HEK293T (cell line): Measurements from ENCODE around the gene MATN1.

Source experiments
- CTCF ChIA-PET: fragments of 350-600 bp; formaldehyde crosslinking; extraction: SDS; loops from one replicate; lab custom pipeline; 2021; ENCODE audit warnings: antibody characterized with exemption, inconsistent platforms; lab: Yijun Ruan, JAX
- POLR2A ChIA-PET: fragments of 350-600 bp; formaldehyde crosslinking; extraction: SDS; loops from one replicate; lab custom pipeline; 2020; ENCODE audit warnings: antibody characterized with exemption, inconsistent platforms; lab: Yijun Ruan, JAX
- DNase-seq: peaks from one replicate; pipeline ENCODE4 v3.0.0; 2012; ENCODE audit warnings: mixed read lengths; ENCODE audit errors: extremely low spot score
- ARNT ChIP-seq: fragments of 450-650 bp; IDR thresholded peaks from 2 replicates; pipeline ENCODE4 v1.6.1; 2017; ENCODE audit warnings: mild to moderate bottlenecking
- BHLHE40 ChIP-seq: fragments of 450-650 bp; IDR thresholded peaks from 2 replicates; pipeline ENCODE4 v1.6.1; 2016; ENCODE audit warnings: mild to moderate bottlenecking, moderate library complexity, borderline replicate concordance
- CTBP1 ChIP-seq: fragments of 450-650 bp; IDR thresholded peaks from 2 replicates; pipeline ENCODE4 v1.6.1; 2016; ENCODE audit warnings: borderline replicate concordance
- ELF4 ChIP-seq: fragments of 450-650 bp; IDR thresholded peaks from 2 replicates; pipeline ENCODE4 v1.6.1; 2017; ENCODE audit warnings: antibody characterized with exemption
- FOXA1 ChIP-seq: fragments of 450-650 bp; IDR thresholded peaks from 2 replicates; pipeline ENCODE4 v1.6.1; 2016; ENCODE audit warnings: mild to moderate bottlenecking
- FOXK2 ChIP-seq: fragments of 450-650 bp; IDR thresholded peaks from 2 replicates; pipeline ENCODE4 v1.6.1; 2016; ENCODE audit warnings: mild to moderate bottlenecking
- FOXM1 ChIP-seq: fragments of 450-650 bp; IDR thresholded peaks from 2 replicates; pipeline ENCODE4 v1.6.1; 2017; ENCODE audit warnings: mild to moderate bottlenecking, borderline replicate concordance
- HDGF ChIP-seq: fragments of 450-650 bp; IDR thresholded peaks from 2 replicates; pipeline ENCODE4 v1.6.1; 2017; ENCODE audit warnings: antibody characterized with exemption, borderline replicate concordance
- L3MBTL2 ChIP-seq: fragments of 450-650 bp; conservative IDR thresholded peaks from 2 replicates; pipeline ENCODE4 v1.6.1; 2016; ENCODE audit warnings: mild to moderate bottlenecking
- LEF1 ChIP-seq: fragments of 450-650 bp; IDR thresholded peaks from 2 replicates; pipeline ENCODE4 v1.6.1; 2017; ENCODE audit warnings: mild to moderate bottlenecking, borderline replicate concordance
- NFRKB ChIP-seq: fragments of 450-650 bp; IDR thresholded peaks from 2 replicates; pipeline ENCODE4 v1.6.1; 2016; ENCODE audit warnings: mild to moderate bottlenecking, moderate library complexity
- SP1 ChIP-seq: fragments of 450-650 bp; IDR thresholded peaks from 2 replicates; pipeline ENCODE4 v1.6.1; 2017
- SUZ12 ChIP-seq: fragments of 450-650 bp; IDR thresholded peaks from 2 replicates; pipeline ENCODE4 v1.6.1; 2016; ENCODE audit warnings: mild to moderate bottlenecking
- TARDBP ChIP-seq: fragments of 450-650 bp; IDR thresholded peaks from 2 replicates; pipeline ENCODE4 v1.6.1; 2016
- ZNF384 ChIP-seq: fragments of 450-650 bp; IDR thresholded peaks from 2 replicates; pipeline ENCODE4 v1.6.1; 2016
- TF ChIP-seq, protein P1 (sequence below): fragments of 450-650 bp; IDR thresholded peaks from 2 replicates; pipeline ENCODE4 v1.6.1; 2016

The MATN1 gene

DNA sequence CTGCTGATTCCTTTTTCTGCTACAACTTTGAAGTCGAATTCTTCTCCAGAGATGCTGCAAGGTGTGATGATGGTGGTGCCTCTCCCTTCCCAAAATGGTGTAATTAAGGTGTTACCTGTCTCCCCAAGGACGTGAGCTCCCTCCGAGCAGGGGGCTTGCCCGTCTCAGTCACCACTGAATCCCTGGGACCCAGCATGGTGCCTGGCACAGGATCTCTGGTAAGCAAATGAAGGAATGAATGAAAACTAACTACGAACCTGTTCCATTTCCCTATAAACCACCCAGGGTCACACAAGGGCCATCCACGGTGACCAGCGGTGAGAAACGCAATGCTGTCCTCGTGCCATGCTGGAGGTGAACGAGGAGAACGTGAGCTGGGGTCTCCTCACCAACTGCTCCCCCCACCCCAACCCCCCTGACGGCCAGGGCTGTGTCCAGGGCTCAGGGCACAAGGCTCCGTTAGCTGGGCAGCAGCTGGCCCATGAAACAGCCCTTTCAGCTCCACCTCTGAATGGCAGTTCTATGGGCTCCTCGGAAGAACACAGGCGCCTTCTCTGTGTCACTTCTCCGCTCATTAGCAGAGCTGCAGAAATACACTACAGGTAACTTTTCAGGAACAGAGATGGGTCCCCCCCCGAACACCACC, 2.2 kb upstream of the MATN1 start:
- POLR2A ChIA-PET = no interaction called here

DNA sequence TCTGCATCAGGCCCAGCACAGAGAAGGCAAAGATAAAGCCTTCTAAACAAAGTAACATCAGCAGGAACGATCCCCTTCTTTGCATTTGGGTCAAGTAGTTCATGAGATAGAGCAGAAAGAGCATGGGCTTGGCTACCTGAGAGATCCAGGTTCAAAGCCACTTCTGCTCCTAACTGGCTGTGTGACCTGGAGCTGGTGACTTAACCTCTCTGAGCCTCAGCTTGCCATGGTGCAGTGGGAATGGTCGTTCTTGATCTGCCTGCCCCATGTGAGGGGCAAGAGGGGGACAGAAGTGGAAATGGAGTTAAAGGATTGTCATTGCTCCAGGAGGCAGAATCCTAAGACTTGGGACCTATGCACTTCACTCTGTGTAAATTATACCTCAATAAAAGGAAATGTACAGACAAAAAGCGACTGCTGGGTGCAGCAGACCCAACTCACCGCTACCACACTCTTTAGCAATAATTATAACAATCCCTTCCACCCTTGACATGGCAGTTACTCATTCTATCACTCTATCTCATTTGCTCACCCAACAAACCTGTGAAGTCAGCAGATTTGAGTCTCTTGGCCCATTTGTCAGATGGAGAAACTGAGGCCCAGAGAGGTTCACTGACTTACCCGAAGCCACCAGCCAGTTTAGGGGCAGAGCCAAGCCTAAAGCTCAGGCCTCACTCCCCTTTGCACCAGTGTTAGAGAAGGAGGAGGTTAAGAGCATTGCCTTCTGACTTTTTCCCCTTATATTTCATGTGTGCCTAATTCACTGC, 1.5 kb upstream of the MATN1 start:
- TF ChIP-seq SP1 (no peak), SUZ12 (no peak), CTBP1 (no peak), ZNF384 (no peak), ELF4 (no peak), LEF1 (no peak), TARDBP (no peak), FOXM1 (no peak), NFRKB (no peak), BHLHE40 (no peak), HDGF (no peak), L3MBTL2 (no peak), FOXA1 (no peak), FOXK2 (no peak)
- POLR2A ChIA-PET = no interaction called here
- DNase-seq = no peak
- CTCF ChIA-PET = interaction anchor here (1.3 to 2.5 kb wide), 3 partner anchors 17 to 55 kb away, joined by 3 to 11 read pairs (median 8); no protein-coding TSS in a partner anchor

More for the DNA sequence above, 2.2 kb upstream of the MATN1 start:
- DNase-seq = no peak
- TF ChIP-seq FOXA1 (no peak), HDGF (no peak), ARNT (no peak), SUZ12 (no peak), FOXK2 (no peak), LEF1 (no peak), NFRKB (no peak), FOXM1 (no peak), SP1 (no peak), L3MBTL2 (no peak), BHLHE40 (no peak), CTBP1 (no peak), ELF4 (no peak), ZNF384 (no peak), TARDBP (no peak)
- TF ChIP-seq, protein P1, sequence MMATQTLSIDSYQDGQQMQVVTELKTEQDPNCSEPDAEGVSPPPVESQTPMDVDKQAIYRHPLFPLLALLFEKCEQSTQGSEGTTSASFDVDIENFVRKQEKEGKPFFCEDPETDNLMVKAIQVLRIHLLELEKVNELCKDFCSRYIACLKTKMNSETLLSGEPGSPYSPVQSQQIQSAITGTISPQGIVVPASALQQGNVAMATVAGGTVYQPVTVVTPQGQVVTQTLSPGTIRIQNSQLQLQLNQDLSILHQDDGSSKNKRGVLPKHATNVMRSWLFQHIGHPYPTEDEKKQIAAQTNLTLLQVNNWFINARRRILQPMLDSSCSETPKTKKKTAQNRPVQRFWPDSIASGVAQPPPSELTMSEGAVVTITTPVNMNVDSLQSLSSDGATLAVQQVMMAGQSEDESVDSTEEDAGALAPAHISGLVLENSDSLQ = no peak
- CTCF ChIA-PET = interaction anchor here (1.3 to 2.2 kb wide), 2 partner anchors 18 to 54 kb away, joined by 3 to 8 read pairs; no protein-coding TSS in a partner anchor

DNA sequence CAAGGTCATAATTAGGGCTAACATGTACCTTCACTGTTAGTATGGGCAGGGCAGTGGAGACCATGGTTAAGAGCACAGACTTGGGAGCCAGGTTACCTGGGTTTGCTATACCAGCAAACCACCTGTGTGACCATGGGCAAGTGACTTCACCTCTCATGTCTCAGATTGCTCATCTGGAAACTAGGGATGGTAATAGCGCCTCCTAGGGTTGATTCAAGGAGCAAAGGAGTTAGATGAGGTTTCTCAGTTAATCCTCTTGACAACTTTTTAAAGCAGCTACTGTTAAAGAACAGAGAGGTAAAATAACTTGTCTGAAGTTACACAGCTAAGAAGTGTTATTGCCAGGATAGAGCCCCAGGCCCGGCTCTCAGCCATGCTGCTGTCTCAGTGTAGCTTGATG, 790 bp upstream of the MATN1 start:
- CTCF ChIA-PET = interaction anchor here (2.5 kb wide), 1 partner anchor 55 kb away, joined by 11 read pairs; no protein-coding TSS in a partner anchor
- no peak for TF ChIP-seq CTBP1
- TF ChIP-seq NFRKB = no peak
- TF ChIP-seq, protein P1 = no peak
- no peak for TF ChIP-seq FOXA1
- TF ChIP-seq ELF4 = no peak
- no peak for TF ChIP-seq L3MBTL2
- TF ChIP-seq ARNT = no peak
- no peak for TF ChIP-seq ZNF384
- TF ChIP-seq LEF1 = no peak
- TF ChIP-seq HDGF = no peak
- TF ChIP-seq SP1 = no peak
- no peak for TF ChIP-seq TARDBP
- TF ChIP-seq BHLHE40 = no peak
- no peak for TF ChIP-seq FOXK2
- no peak for TF ChIP-seq FOXM1
- TF ChIP-seq SUZ12 = no peak
- POLR2A ChIA-PET = no interaction called here
- DNase-seq = no peak

DNA sequence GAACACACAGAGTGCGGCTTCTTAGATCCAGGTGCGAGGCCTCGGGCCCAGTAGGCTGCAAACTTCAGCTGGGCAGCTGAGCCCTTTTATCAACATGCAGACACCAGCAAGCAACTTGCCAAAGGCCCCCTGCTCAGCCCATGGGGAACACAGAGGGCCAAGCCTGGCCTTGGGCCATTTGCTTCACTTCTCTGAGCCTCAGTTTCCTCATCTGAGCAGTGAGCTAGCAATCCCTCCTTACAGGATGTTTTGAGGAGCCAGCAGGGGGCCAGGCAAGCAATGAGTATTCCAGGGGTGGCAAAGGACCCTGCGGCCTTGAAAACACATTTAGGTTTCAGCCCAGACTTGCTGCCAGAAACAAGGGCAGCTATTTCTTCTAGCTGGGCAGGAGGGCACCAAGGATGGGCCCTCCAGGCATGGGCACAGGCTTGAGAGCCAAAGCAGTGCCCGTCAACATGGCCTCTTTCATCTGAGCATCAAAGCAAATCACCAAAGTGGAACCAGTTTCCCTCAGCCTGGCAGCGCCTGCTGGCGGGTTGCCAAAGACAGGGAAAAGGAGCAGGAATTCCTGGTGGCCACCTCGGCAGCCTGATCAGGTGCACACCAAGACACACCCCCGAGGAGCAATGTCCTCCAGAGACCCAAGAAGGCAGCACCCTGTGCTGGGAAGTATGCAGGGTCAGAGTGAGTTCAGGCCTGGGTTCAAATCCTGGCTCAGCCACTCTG, 1.4 kb downstream of the MATN1 start:
- POLR2A ChIA-PET = no interaction called here
- CTCF ChIA-PET = interaction anchor here (4.1 kb wide), 1 partner anchor 59 kb away, joined by 116 read pairs; no protein-coding TSS in a partner anchor
- DNase-seq = no peak
- TF ChIP-seq FOXK2 (no peak), FOXA1 (no peak), NFRKB (no peak), SUZ12 (no peak), ELF4 (no peak), SP1 (no peak), ZNF384 (no peak), HDGF (no peak), CTBP1 (no peak), ARNT (no peak), LEF1 (no peak), L3MBTL2 (no peak), TARDBP (no peak)
- TF ChIP-seq, protein P1 = no peak

DNA sequence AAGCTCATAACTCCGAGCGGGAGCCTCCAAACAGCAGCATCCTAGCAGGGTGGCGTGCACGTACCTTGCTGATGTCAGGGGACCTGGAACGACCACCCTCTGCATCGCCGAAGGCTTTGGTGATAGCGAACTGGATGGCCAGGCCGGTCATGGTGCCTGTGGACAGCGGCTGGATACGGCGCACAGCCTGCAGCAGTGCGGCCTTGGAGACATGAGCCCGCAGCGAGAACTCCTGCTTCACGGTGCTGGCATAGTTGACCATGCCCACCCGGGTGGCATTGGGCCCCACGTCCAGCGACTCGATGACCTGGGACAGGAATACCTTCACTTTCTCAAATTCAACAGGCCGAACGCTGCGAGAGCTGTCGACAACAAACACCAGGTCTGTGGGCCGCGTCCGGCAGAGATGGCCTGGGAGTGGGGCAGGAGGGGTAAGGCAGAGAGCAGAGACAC, 2.0 kb downstream of the MATN1 start:
- no peak for DNase-seq
- TF ChIP-seq NFRKB (no peak), SUZ12 (no peak), TARDBP (no peak), ZNF384 (no peak), L3MBTL2 (no peak), FOXA1 (no peak), CTBP1 (no peak), HDGF (no peak), ELF4 (no peak), SP1 (no peak), ARNT (no peak), FOXM1 (no peak), FOXK2 (no peak), LEF1 (no peak), BHLHE40 (no peak)
- TF ChIP-seq, protein P1 = no peak
- POLR2A ChIA-PET = interaction anchor here (1.6 kb wide), 1 partner anchor 62 kb away, joined by 4 read pairs; no protein-coding TSS in a partner anchor
- CTCF ChIA-PET = interaction anchor here (1.1 to 4.1 kb wide), 2 partner anchors 59 to 189 kb away, joined by 4 to 116 read pairs; no protein-coding TSS in a partner anchor
